Activated CD4-positive, alpha-beta T cell treated with anti-CD3 and anti-CD28 coated beads, Interleukin-2, Interleukin-4, amounts not matched to agents 100 ng/mL and 50 ng/mL, durations not matched to agents 16 hours and 8 hours (primary cell): ENCODE measurements around the gene RMRP.

Experiments
- DNase-seq: peaks from one replicate; pipeline ENCODE4 v3.0.0-alpha.2; 2020; ENCODE audit warnings: low spot score

RMRP gene

DNA sequence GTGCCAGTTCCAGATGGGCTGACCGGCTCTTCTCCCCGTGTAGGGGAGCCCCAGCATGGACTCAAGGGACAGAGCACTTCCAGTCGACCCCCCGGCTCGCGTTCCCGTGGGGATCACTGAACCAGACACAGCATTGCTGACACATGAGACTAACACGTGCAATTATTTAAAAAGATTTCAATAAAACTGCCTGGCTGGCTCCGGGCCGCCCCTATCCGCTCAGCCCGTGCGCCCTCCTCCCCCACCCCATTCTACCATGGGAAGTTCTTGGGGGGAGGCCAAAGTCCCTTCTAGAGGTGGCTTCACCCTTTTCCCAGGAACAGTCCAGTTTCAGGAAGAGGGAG is 48.0 kb downstream of the RMRP start:
- no peak for DNase-seq

DNA sequence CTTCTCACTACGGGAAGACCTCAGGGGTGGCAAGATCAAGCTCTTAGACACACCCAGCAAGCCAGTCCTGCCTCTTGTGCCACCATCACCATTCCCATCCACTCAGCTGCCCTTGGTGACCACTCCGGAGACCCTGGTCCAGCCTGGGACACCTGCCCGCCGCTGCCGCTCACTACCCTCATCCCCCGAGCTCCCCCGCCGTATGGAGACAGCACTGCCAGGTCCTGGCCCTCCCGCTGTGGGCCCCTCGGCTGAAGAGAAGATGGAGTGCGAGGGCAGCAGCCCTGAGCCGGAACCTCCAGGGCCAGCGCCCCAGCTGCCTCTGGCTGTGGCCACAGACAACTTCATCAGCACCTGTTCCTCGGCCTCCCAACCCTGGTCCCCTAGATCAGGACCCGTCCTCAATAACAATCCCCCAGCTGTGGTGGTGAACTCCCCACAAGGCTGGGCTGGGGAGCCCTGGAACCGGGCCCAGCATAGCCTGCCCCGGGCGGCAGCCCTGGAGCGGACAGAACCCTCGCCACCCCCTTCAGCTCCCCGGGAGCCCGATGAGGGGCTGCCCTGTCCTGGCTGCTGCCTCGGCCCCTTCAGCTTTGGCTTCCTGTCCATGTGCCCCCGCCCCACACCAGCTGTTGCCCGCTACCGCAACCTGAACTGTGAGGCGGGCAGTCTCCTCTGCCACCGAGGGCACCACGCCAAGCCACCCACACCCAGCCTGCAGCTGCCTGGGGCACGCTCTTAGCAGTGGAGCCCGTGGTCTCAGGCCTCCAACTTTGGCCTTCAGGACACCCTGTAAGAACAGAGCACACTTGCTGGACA is 48.6 kb downstream of the RMRP start:
- DNase-seq: no peak

DNA sequence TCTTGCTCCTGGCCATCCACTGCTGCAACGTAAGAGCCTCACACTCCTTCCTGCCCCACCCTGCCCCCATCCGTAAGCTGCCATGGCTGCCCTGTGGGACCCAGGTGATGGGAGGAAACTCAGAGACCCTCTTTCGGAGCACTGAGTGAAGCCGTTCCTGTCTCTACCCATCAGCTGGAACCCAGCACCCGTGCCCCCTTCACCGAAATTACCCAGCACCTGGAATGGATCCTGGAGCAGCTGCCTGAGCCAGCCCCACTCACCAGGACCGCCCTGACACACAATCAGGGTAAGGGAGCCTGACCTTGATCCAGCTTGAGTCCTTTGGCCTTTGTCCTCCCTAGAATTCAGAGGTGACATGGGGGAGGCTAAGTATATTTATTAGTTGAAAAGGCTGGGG is 49.6 kb downstream of the RMRP start:
- no peak for DNase-seq
